Endothelial cell of umbilical vein (primary cell): ENCODE data around the gene CSH2. TPM values are rescaled to one million over a fixed set of nuclear protein-coding genes. Genes with fewer than 3 reads are reported as not detected.

ENCODE experiments used
- BruUV-seq: library from RNA; stranded (reverse); fragments of 400-500 nt; replicated peaks from 2 replicates; lab custom pipeline; 2021; lab: Mats Ljungman, UMichigan
- CTCF ChIA-PET: fragments of 300-600, 350-600 bp; sonication (Branson Sonifier 250); formaldehyde crosslinking; loops from one replicate; lab custom pipeline; 2021; ENCODE audit warnings: antibody characterized with exemption, inconsistent platforms; lab: Charles Lee
- POLR2A ChIA-PET: fragments of 300-600, 350-600 bp; sonication (Branson Sonifier 250); formaldehyde crosslinking; loops from one replicate; lab custom pipeline; 2021; ENCODE audit warnings: antibody characterized with exemption, inconsistent platforms; lab: Charles Lee
- DNase-seq: peaks from one replicate; pipeline ENCODE4 v3.0.0-alpha.2; 2011; ENCODE audit warnings: low read depth, low spot score
- FAIRE-seq: peaks from 2 replicates; lab custom pipeline; 2011; peaks lifted over from hg19 to GRCh38; lab: Jason Lieb, UNC
- H2AFZ ChIP-seq: 2 replicates; pipeline ENCODE4 v1.6.0; 2012; ENCODE audit warnings: low read depth, low read length, control low read depth, inconsistent platforms
- H3K27ac ChIP-seq: 2 replicates; pipeline ENCODE4 v1.5.1; 2011; ENCODE audit warnings: low read depth, mild to moderate bottlenecking, control low read depth, low read length, moderate library complexity; ENCODE audit not compliant: insufficient read depth
- H3K27me3 ChIP-seq, 2 experiments: 2 replicates each; pipeline versions ENCODE4 v1.6.0 to v1.6.1; 2011; ENCODE audit warnings: low read length in 2 of 2, mixed read lengths in 1 of 2; ENCODE audit not compliant: control insufficient read depth in 2 of 2, insufficient read depth in 2 of 2
- H3K36me3 ChIP-seq, 2 experiments: 2 replicates in 1 of 2; 3 replicates in 1 of 2; pipeline ENCODE4 v1.5.1; 2011; ENCODE audit warnings: low read length in 2 of 2, mild to moderate bottlenecking in 1 of 2, moderate library complexity in 1 of 2; ENCODE audit not compliant: control insufficient read depth in 2 of 2, insufficient read depth in 2 of 2; ENCODE audit errors: extremely low read depth in 1 of 2
- H3K4me1 ChIP-seq: 3 replicates; pipeline ENCODE4 v1.5.1; 2011; ENCODE audit warnings: mild to moderate bottlenecking, low read length; ENCODE audit not compliant: control insufficient read depth, insufficient read depth; ENCODE audit errors: extremely low read depth
- H3K4me2 ChIP-seq: 2 replicates; pipeline ENCODE4 v1.6.1; 2011; ENCODE audit warnings: low read length, control low read depth, mixed read lengths; ENCODE audit not compliant: insufficient read depth
- H3K4me3 ChIP-seq, 3 experiments: fragments of 200-600 bp in 1 of 3; sonication (generic), shearing (Covaris generic) in 1 of 3; replicated peaks in 1 of 3; 2 replicates each; pipeline ENCODE4 v1.5.1; 2011 to 2016; ENCODE audit warnings: control low read depth in 3 of 3, low read length in 3 of 3, mild to moderate bottlenecking in 2 of 3, inconsistent platforms in 1 of 3, low read depth in 1 of 3, moderate library complexity in 1 of 3; ENCODE audit not compliant: insufficient read depth in 1 of 3
- H3K79me2 ChIP-seq: 2 replicates; pipeline ENCODE4 v1.6.0; 2012; ENCODE audit warnings: low read length, inconsistent platforms; ENCODE audit not compliant: control insufficient read depth, insufficient read depth
- H3K9ac ChIP-seq: replicated peaks from 2 replicates; pipeline ENCODE3; 2011; ENCODE audit warnings: low read length, control low read depth; ENCODE audit not compliant: insufficient read depth; ENCODE audit errors: extremely low read depth
- H3K9me1 ChIP-seq: replicated peaks from 3 replicates; pipeline ENCODE4 v1.6.0; 2011; ENCODE audit warnings: mild to moderate bottlenecking, low read length; ENCODE audit not compliant: control insufficient read depth, insufficient read depth; ENCODE audit errors: extremely low read depth
- H3K9me3 ChIP-seq: replicated peaks from 2 replicates; pipeline ENCODE4 v1.5.1; 2012; ENCODE audit warnings: low read length, inconsistent platforms; ENCODE audit not compliant: control insufficient read depth, insufficient read depth
- H4K20me1 ChIP-seq: replicated peaks from 2 replicates; pipeline ENCODE3; 2011; ENCODE audit warnings: mild to moderate bottlenecking, low read length; ENCODE audit not compliant: control insufficient read depth, insufficient read depth; ENCODE audit errors: extremely low read depth
- CTCF ChIP-seq, 2 donors: IDR thresholded peaks; 1 replicate in 1 of 2; 2 replicates in 1 of 2; pipeline ENCODE4 v1.5.1; 2011; ENCODE audit warnings: low read length in 2 of 2, mild to moderate bottlenecking in 2 of 2, moderate library complexity in 2 of 2, control low read depth in 1 of 2, inconsistent platforms in 1 of 2, low read depth in 1 of 2; ENCODE audit not compliant: insufficient read depth in 1 of 2; ENCODE audit errors: extremely low read depth in 1 of 2
- EZH2 ChIP-seq: IDR thresholded peaks from 2 replicates; pipeline ENCODE4 v1.6.1; 2012; ENCODE audit warnings: borderline replicate concordance, low read depth, mild to moderate bottlenecking, moderate library complexity, low read length, inconsistent platforms; ENCODE audit not compliant: severe bottlenecking
- FOS ChIP-seq: IDR thresholded peaks from 2 replicates; pipeline ENCODE4 v1.6.1; 2011; ENCODE audit warnings: mild to moderate bottlenecking, low read length, moderate library complexity, borderline replicate concordance; ENCODE audit not compliant: insufficient read depth
- GATA2 ChIP-seq: IDR thresholded peaks from 2 replicates; pipeline ENCODE4 v1.7.0; 2011; ENCODE audit warnings: low read depth, mild to moderate bottlenecking, moderate library complexity, mixed read lengths, low read length; ENCODE audit not compliant: insufficient read length, insufficient read depth
- JUN ChIP-seq: IDR thresholded peaks from 2 replicates; pipeline ENCODE4 v1.6.1; 2011; ENCODE audit warnings: borderline replicate concordance, low read depth; ENCODE audit not compliant: insufficient read length, insufficient read depth
- MYC ChIP-seq: IDR thresholded peaks from one replicate; pipeline ENCODE4 v1.6.1; 2011; ENCODE audit warnings: mild to moderate bottlenecking, low read depth, low read length
- POLR2A ChIP-seq: IDR thresholded peaks from 2 replicates; pipeline ENCODE4 v1.6.1; 2012; ENCODE audit warnings: low read depth, mild to moderate bottlenecking, control low read depth, low read length
- POLR2AphosphoS5 ChIP-seq: IDR thresholded peaks from 2 replicates; pipeline ENCODE4 v1.6.1; 2012; ENCODE audit warnings: low read depth, mild to moderate bottlenecking, control low read depth, low read length, moderate library complexity; ENCODE audit not compliant: insufficient read depth
- dilution Hi-C: fragments of 300-500 bp; cut with MboI; formaldehyde crosslinking; loops from one replicate; pipeline ENCODE4 v1.15.0; 2019; ENCODE audit warnings: low sequenced_read_pairs; ENCODE audit not compliant: extremely low pct_ligation_motif_present
- intact Hi-C: fragments of 100-400 bp; cut with micrococcal nuclease; formaldehyde crosslinking; loops from one replicate; pipeline ENCODE4 v1.10.0; 2022
- polyA plus RNA-seq, 4 experiments: library from polyadenylated mRNA; depleted of rRNA in 3 of 4; stranded (reverse) in 3 of 4; unstranded in 1 of 4; fragments of >200 nt; gene quantifications; 2 replicates each; pipeline versions ENCODE4 v1.2.1 to v1.2.3, GENCODE V29; 2011 to 2012; ENCODE audit warnings: missing spikeins in 1 of 4
- total RNA-seq: library from RNA; stranded (reverse); gene quantifications from 2 replicates; pipeline ENCODE4 v1.2.3, GENCODE V29; 2021
- TF ChIP-seq, protein P1 (sequence below): IDR thresholded peaks from 2 replicates; pipeline ENCODE4 v1.6.1; 2011; ENCODE audit not compliant: insufficient read depth, insufficient read length

CSH2 gene
- total and polyA plus RNA-seq, 2 donors (not counting 3 experiments of a cell fraction or from before 2014, with no cell fraction given), result not detected

DNA sequence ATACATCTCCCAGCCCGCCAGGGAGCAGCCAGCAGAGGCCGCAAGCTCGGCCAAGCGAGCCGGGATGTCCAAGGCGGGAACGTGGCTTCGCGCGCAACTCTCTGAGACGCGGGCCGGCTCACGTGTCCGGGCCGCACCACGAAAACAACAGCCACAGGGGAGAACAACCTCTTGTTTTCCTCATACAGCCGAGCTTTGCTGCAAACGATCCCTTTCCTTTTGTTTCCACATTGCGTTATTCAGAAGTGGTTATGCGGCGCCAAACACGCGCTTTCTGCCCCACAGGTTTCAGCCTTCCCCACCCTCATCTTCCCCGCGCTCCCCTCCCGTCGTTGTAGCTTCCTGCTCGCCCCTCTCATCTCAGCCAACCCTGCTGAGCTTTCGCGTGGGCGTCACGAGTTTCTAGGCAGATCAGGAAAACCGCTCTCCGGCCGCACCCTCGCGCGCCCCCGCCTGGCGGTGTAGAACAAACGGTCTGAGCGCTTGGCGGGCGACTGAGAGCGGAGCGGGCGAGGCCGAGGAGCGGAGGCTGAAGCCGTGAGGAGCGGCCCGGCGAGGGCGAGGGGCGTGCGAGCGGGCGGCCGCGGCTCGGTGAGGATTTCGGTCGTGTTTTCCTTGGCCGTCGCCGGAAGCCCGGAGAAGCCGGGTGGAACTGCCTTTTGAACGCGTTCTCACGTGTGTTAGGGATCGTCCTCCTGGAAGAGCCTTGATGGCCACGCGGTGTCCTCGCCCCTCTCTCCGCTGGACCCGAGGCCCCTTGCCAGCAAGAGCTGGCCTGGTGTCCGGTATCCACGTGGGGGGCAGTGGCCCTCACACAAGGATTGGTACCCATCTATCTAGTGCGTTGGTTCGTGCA is 24.4 kb downstream of the CSH2 start:
- Histone ChIP-seq H3K79me2 (no peaks in the 10 kb centered on the region), H3K9ac (peak overlapping the region; percentile 59), H3K27me3 (peaks cover 0 to 1% of the 10 kb centered on the region in 2 experiments), H3K4me1 (no peaks in the 10 kb centered on the region), H2AFZ (peak overlapping the region; percentile 98), H3K36me3 (no peaks in the 10 kb centered on the region), H3K27ac (no peak overlapping the region), H3K4me2 (peak overlapping the region; percentile 51), H3K4me3 (peak overlapping the region in 2 of 3 experiments; percentile 17 to 35), H4K20me1 (no peaks in the 10 kb centered on the region), H3K9me3 (no peaks in the 10 kb centered on the region), H3K9me1 (no peaks in the 10 kb centered on the region)
- TF ChIP-seq MYC (no peak), POLR2A (no peak), FOS (no peak), JUN (no peak), CTCF (IDR thresholded peaks at IDR 0.05; ENCODE audit: extremely low read depth in 1 of 2, insufficient read depth in 1 of 2, low read depth in 1 of 2, low read length in 2 of 2) (peak; percentile 84 to 87), EZH2 (no peak), GATA2 (no peak), POLR2AphosphoS5 (peak; percentile 34)
- TF ChIP-seq, protein P1, sequence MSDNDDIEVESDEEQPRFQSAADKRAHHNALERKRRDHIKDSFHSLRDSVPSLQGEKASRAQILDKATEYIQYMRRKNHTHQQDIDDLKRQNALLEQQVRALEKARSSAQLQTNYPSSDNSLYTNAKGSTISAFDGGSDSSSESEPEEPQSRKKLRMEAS, result peak; percentile 91
- FAIRE-seq, result peak; percentile 42
- no TSS peak for BruUV-seq
- ChIA-PET POLR2A (no interaction called here), CTCF (interaction anchor here (0.6 to 2.0 kb wide), 18 partner anchors 9 to 248 kb away, joined by 3 to 31 read pairs (median 4); partner anchors contain the start of genes CCDC47 and DDX42)
- peak; percentile 91 for DNase-seq
- intact Hi-C loops (no loop called here), dilution Hi-C loops (no loop called here)
